Measurements from ENCODE around the gene SSBP3.

SSBP3 gene

DNA sequence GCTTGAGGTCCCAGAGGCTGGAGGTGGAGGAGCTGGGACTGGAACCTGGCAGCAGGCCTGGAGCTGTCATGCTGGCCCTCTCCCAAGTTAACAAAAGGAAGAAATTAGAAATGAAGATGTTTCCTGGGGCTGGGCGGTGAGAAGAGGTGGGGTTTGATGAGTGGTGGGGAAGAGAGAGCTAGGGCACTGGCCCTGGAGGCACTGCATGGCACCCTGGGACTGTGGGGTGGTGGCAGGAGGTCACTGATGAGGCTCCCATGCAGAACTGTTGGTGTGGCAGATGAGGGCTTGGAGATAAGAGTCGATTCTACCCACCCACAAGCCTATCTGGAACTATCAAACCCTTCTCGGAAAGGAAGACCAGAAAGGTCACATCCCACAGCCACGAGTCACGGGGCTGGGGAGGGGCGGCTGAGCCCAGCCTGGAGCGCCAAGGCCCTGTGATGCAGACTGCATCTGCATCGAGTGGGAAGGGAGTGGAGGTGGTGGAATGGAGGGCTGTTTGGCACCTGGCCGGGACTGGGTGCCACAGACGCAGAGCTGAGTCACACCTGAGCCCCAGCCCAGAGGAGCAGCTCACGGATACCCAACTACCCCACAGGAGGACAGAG, 176.8 kb downstream of the SSBP3 start:
- Histone ChIP-seq H3K79me2 (ENCODE audit: control insufficient read depth, insufficient read depth, low read length, unreplicated experiment) (no peaks in the 10 kb centered on the region), H3K36me3 (ENCODE audit: insufficient read depth, low read length) (no peaks in the 10 kb centered on the region), H3K27me3 (ENCODE audit: insufficient read depth, low read length) (no peaks in the 10 kb centered on the region), H3K27ac (ENCODE audit: low read depth, low read length) (no peak overlapping the region), H2AFZ (ENCODE audit: low read length, unreplicated experiment) (no peak overlapping the region), H3K4me1 (ENCODE audit: control insufficient read depth, insufficient read depth, low read length, unreplicated experiment) (peaks cover 28% of the 10 kb centered on the region), H3K4me3 (ENCODE audit: low read depth, low read length) (no peak overlapping the region)

- H3K36me3 ChIP-seq (ENCODE audit: insufficient read depth, low read length) = no peaks in the 10 kb centered on the region
- H3K27me3 ChIP-seq (ENCODE audit: insufficient read depth, low read length) = no peaks in the 10 kb centered on the region
- H3K4me1 ChIP-seq (ENCODE audit: control insufficient read depth, insufficient read depth, low read length, unreplicated experiment) = peaks cover 28% of the 10 kb centered on the region
- H3K27ac ChIP-seq (ENCODE audit: low read depth, low read length) = no peak overlapping the region
- no peaks in the 10 kb centered on the region for H3K79me2 ChIP-seq (ENCODE audit: control insufficient read depth, insufficient read depth, low read length, unreplicated experiment)
- no peak overlapping the region for H3K4me3 ChIP-seq (ENCODE audit: low read depth, low read length)
- H2AFZ ChIP-seq (ENCODE audit: low read length, unreplicated experiment) = no peak overlapping the region
These were observed 177.5 kb downstream of the SSBP3 start for GRCh38 chr1:54228638-54229079.

DNA sequence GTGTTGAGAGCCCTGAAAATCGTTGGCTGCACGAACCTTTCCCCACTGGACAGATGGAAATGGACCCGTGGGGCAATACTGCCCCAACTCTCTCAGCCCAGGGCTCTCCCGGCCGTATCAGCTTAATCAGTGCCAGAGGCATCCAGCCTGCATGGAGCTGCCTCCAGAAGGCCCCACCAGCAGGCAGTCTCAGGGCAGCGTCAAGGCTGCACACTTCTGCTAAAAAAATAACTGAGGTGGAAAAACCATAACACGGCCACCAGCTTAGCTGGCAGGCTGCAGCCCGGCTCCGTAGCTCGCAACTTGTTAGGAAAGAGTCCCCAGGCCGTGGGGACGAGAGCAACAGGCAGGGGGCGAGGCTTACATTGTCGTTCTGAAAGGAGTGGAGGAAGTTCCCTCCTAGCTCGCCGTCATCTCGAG, 178.3 kb downstream of the SSBP3 start:
- no peaks in the 10 kb centered on the region for H3K36me3 ChIP-seq (ENCODE audit: insufficient read depth, low read length)
- H3K27ac ChIP-seq (ENCODE audit: low read depth, low read length) = no peak overlapping the region
- H3K4me1 ChIP-seq (ENCODE audit: control insufficient read depth, insufficient read depth, low read length, unreplicated experiment) = peaks cover 28% of the 10 kb centered on the region

GRCh38 chr1:54227091-54227602, 179.0 kb downstream of the SSBP3 start:
- no peak overlapping the region for H3K27ac ChIP-seq (ENCODE audit: low read depth, low read length)
- no peak overlapping the region for H3K4me3 ChIP-seq (ENCODE audit: low read depth, low read length)
- H3K36me3 ChIP-seq (ENCODE audit: insufficient read depth, low read length) = no peaks in the 10 kb centered on the region
- H3K27me3 ChIP-seq (ENCODE audit: insufficient read depth, low read length) = no peaks in the 10 kb centered on the region
- H3K4me1 ChIP-seq (ENCODE audit: control insufficient read depth, insufficient read depth, low read length, unreplicated experiment) = peaks cover 28% of the 10 kb centered on the region
- H3K79me2 ChIP-seq (ENCODE audit: control insufficient read depth, insufficient read depth, low read length, unreplicated experiment) = no peaks in the 10 kb centered on the region
- H2AFZ ChIP-seq (ENCODE audit: low read length, unreplicated experiment) = no peak overlapping the region

More for the DNA sequence above, 178.3 kb downstream of the SSBP3 start:
- H3K79me2 ChIP-seq (ENCODE audit: control insufficient read depth, insufficient read depth, low read length, unreplicated experiment) = no peaks in the 10 kb centered on the region
- H3K27me3 ChIP-seq (ENCODE audit: insufficient read depth, low read length) = no peaks in the 10 kb centered on the region
- H2AFZ ChIP-seq (ENCODE audit: low read length, unreplicated experiment) = no peak overlapping the region
- no peak overlapping the region for H3K4me3 ChIP-seq (ENCODE audit: low read depth, low read length)

DNA sequence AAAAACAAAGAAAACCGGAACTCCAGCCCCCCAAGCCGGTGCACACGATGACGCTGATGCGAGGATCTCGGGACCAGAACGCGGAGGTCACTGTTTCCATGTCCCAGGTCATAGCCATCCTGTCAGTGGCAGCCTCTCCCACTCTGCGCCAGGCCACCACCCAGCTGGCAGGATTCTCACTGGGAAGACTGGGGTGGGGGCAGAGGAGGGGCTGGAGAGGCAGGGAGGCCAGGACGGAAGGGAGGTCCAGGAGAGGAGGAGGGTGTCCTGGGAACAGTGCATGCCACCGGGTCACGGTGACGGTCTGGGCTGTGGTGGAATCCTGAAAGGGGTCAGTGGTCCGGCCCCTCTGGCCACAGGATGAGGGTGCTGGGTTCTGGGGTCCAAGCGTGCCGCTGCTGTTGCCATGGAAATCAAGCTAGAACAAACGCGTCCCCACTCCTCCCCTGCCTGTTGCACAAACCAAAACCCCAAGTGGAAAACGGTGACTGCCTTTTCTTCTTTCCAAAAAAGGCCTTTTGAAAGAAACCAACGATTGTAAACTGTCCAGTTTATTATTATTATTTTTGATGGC, 180.1 kb downstream of the SSBP3 start:
- Histone ChIP-seq H3K36me3 (ENCODE audit: insufficient read depth, low read length) (no peaks in the 10 kb centered on the region), H2AFZ (ENCODE audit: low read length, unreplicated experiment) (no peak overlapping the region), H3K4me3 (ENCODE audit: low read depth, low read length) (no peak overlapping the region), H3K27me3 (ENCODE audit: insufficient read depth, low read length) (no peaks in the 10 kb centered on the region), H3K27ac (ENCODE audit: low read depth, low read length) (no peak overlapping the region), H3K79me2 (ENCODE audit: control insufficient read depth, insufficient read depth, low read length, unreplicated experiment) (no peaks in the 10 kb centered on the region), H3K4me1 (ENCODE audit: control insufficient read depth, insufficient read depth, low read length, unreplicated experiment) (peaks cover 29% of the 10 kb centered on the region)

GRCh38 chr1:54225378-54225777, 180.8 kb downstream of the SSBP3 start:
- Histone ChIP-seq H2AFZ (ENCODE audit: low read length, unreplicated experiment) (no peak overlapping the region), H3K79me2 (ENCODE audit: control insufficient read depth, insufficient read depth, low read length, unreplicated experiment) (no peaks in the 10 kb centered on the region), H3K36me3 (ENCODE audit: insufficient read depth, low read length) (no peaks in the 10 kb centered on the region), H3K4me1 (ENCODE audit: control insufficient read depth, insufficient read depth, low read length, unreplicated experiment) (peaks cover 36% of the 10 kb centered on the region), H3K27me3 (ENCODE audit: insufficient read depth, low read length) (no peaks in the 10 kb centered on the region), H3K27ac (ENCODE audit: low read depth, low read length) (no peak overlapping the region), H3K4me3 (ENCODE audit: low read depth, low read length) (no peak overlapping the region)

GRCh38 chr1:54224233-54224632, 182.0 kb downstream of the SSBP3 start:
- Histone ChIP-seq H2AFZ (ENCODE audit: low read length, unreplicated experiment) (no peak overlapping the region), H3K4me1 (ENCODE audit: control insufficient read depth, insufficient read depth, low read length, unreplicated experiment) (peaks cover 39% of the 10 kb centered on the region), H3K4me3 (ENCODE audit: low read depth, low read length) (no peak overlapping the region), H3K27ac (ENCODE audit: low read depth, low read length) (no peak overlapping the region), H3K36me3 (ENCODE audit: insufficient read depth, low read length) (no peaks in the 10 kb centered on the region), H3K27me3 (ENCODE audit: insufficient read depth, low read length) (no peaks in the 10 kb centered on the region), H3K79me2 (ENCODE audit: control insufficient read depth, insufficient read depth, low read length, unreplicated experiment) (no peaks in the 10 kb centered on the region)

GRCh38 chr1:54223441-54224202, 182.6 kb downstream of the SSBP3 start:
- no peaks in the 10 kb centered on the region for H3K27me3 ChIP-seq (ENCODE audit: insufficient read depth, low read length)
- H3K36me3 ChIP-seq (ENCODE audit: insufficient read depth, low read length) = peaks cover 2% of the 10 kb centered on the region; the same call in 1 of the 2 replicates
- no peak overlapping the region for H3K4me3 ChIP-seq (ENCODE audit: low read depth, low read length)
- H2AFZ ChIP-seq (ENCODE audit: low read length, unreplicated experiment) = no peak overlapping the region
- H3K4me1 ChIP-seq (ENCODE audit: control insufficient read depth, insufficient read depth, low read length, unreplicated experiment) = peaks cover 39% of the 10 kb centered on the region
- no peak overlapping the region for H3K27ac ChIP-seq (ENCODE audit: low read depth, low read length)
- H3K79me2 ChIP-seq (ENCODE audit: control insufficient read depth, insufficient read depth, low read length, unreplicated experiment) = no peaks in the 10 kb centered on the region

DNA sequence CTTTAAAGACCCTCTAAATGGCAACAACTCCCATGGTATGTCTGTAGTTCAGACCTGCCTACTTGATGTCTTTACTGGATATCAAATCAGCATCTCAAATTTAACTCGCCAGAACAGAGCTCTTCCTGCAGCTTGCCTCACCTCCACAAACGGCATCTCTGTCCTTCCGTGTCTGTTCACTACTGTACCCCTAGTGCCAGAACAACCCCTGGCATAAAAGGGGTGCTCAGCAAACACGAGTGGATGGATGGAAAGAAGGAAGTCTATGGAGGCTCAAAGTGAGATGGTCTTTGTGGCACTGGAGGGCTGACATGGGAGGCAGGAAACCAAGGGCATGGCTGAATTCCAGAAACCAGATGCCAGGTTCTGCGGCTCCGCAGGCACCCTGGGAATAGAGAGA, 183.5 kb downstream of the SSBP3 start:
- Histone ChIP-seq H3K36me3 (ENCODE audit: insufficient read depth, low read length) (peaks cover 10% of the 10 kb centered on the region; the same call in 1 of the 2 replicates), H3K79me2 (ENCODE audit: control insufficient read depth, insufficient read depth, low read length, unreplicated experiment) (no peaks in the 10 kb centered on the region), H3K27ac (ENCODE audit: low read depth, low read length) (no peak overlapping the region), H3K4me1 (ENCODE audit: control insufficient read depth, insufficient read depth, low read length, unreplicated experiment) (peaks cover 42% of the 10 kb centered on the region), H3K27me3 (ENCODE audit: insufficient read depth, low read length) (no peaks in the 10 kb centered on the region), H3K4me3 (ENCODE audit: low read depth, low read length) (no peak overlapping the region), H2AFZ (ENCODE audit: low read length, unreplicated experiment) (no peak overlapping the region)

- Histone ChIP-seq H3K36me3 (ENCODE audit: insufficient read depth, low read length) (peaks cover 12% of the 10 kb centered on the region), H3K4me1 (ENCODE audit: control insufficient read depth, insufficient read depth, low read length, unreplicated experiment) (peaks cover 34% of the 10 kb centered on the region), H2AFZ (ENCODE audit: low read length, unreplicated experiment) (no peak overlapping the region), H3K79me2 (ENCODE audit: control insufficient read depth, insufficient read depth, low read length, unreplicated experiment) (no peaks in the 10 kb centered on the region), H3K27ac (ENCODE audit: low read depth, low read length) (no peak overlapping the region), H3K27me3 (ENCODE audit: insufficient read depth, low read length) (no peaks in the 10 kb centered on the region), H3K4me3 (ENCODE audit: low read depth, low read length) (no peak overlapping the region)
These were observed 184.2 kb downstream of the SSBP3 start for GRCh38 chr1:54221867-54222484.
